Stomach (tissue), 8 donors: ENCODE results near the gene ACTR8. TPM values are rescaled to one million over a fixed set of nuclear protein-coding genes. Genes with fewer than 3 reads are reported as not detected.

Experiments used
- polyA plus RNA-seq, 3 donors: library from polyadenylated mRNA; stranded (reverse); fragments of 200-250 nt; gene quantifications; one replicate each; pipeline ENCODE4 v1.2.3, GENCODE V29; 2013
- total RNA-seq, 5 donors: library from RNA; depleted of rRNA; stranded (reverse); fragments of >200 nt; gene quantifications; one replicate each; pipeline versions ENCODE4 v1.1.0 to v1.2.3, GENCODE V29; 2014 to 2016
- donor health status: healthy with polysubstance abuse.
- donor health status: Bipolar disorder and iron deficiency.
- donor health status: healthy.

The ACTR8 gene
- total and polyA plus RNA-seq, 8 donors: 6.7 to 171 (median 12.9) TPM

Other genes starting within 250 kb of the ACTR8 start
- 100 to 1,000 TPM in 1 of 5 donors, 10 to 100 TPM in 2, 1 to 10 TPM in 2; 8.2 to 385 (median 13.4) TPM for gene CHDH, start 35.7 kb downstream of the ACTR8 start, total RNA-seq
- gene CHDH, start 35.7 kb downstream of the ACTR8 start, polyA plus RNA-seq: 1 to 10 TPM; 1.7 to 3.7 (median 3.4) TPM
- 10 to 100 TPM in 1 of 5 donors, 1 to 10 TPM in 4; 2.5 to 34.2 (median 3.5) TPM for gene IL17RB, start 35.6 kb downstream of the ACTR8 start, total RNA-seq
- 1 to 10 TPM in 2 of 3 donors, under 1 TPM in 1; 0.61 to 4.5 (median 3.1) TPM for gene IL17RB, start 35.6 kb downstream of the ACTR8 start, polyA plus RNA-seq
- gene SELENOK, start 9.7 kb upstream of the ACTR8 start, total RNA-seq: 100 to 1,000 TPM in 1 of 5 donors, 10 to 100 TPM in 4; 19.4 to 143 (median 53.1) TPM
- 10 to 100 TPM; 83.1 to 92.9 (median 83.9) TPM for gene SELENOK, start 9.7 kb upstream of the ACTR8 start, polyA plus RNA-seq
- 10 to 100 TPM in 2 of 5 donors, 1 to 10 TPM in 2, not detected in 1; 2.9 to 54.0 (median 10.9) TPM for gene CACNA2D3, start 240.4 kb upstream of the ACTR8 start, total RNA-seq
- 1 to 10 TPM in 2 of 3 donors, under 1 TPM in 1; 0.56 to 1.8 (median 1.5) TPM for gene CACNA2D3, start 240.4 kb upstream of the ACTR8 start, polyA plus RNA-seq